RKO (cell line): ENCODE results near the gene CCDC33.

ENCODE experiments used
- DNase-seq: peaks from one replicate; pipeline ENCODE4 v3.0.0-alpha.2; 2016; ENCODE audit warnings: low spot score

Gene CCDC33

GRCh38 chr15:74382004-74382816 is 146.1 kb downstream of the CCDC33 start:
- DNase-seq, result peak; percentile 77

- no peak for DNase-seq
These were observed 147.2 kb downstream of the CCDC33 start for GRCh38 chr15:74383286-74383685.

- DNase-seq, result peak; percentile 86
These were observed 147.8 kb downstream of the CCDC33 start for GRCh38 chr15:74383695-74384565.

GRCh38 chr15:74384566-74384880 is 148.4 kb downstream of the CCDC33 start:
- no peak for DNase-seq

GRCh38 chr15:74384881-74385643 is 148.9 kb downstream of the CCDC33 start:
- peak; percentile 82 for DNase-seq

GRCh38 chr15:74385733-74386132 is 149.6 kb downstream of the CCDC33 start:
- no peak for DNase-seq
